ENCODE measurements around the gene PDE3A. TPM values are rescaled to one million over a fixed set of nuclear protein-coding genes. Genes with fewer than 3 reads are reported as not detected.

Gene PDE3A
- polyA plus RNA-seq, 1 of the 3 experiments (the other 2 are of a cell fraction): 0.67 TPM

DNA sequence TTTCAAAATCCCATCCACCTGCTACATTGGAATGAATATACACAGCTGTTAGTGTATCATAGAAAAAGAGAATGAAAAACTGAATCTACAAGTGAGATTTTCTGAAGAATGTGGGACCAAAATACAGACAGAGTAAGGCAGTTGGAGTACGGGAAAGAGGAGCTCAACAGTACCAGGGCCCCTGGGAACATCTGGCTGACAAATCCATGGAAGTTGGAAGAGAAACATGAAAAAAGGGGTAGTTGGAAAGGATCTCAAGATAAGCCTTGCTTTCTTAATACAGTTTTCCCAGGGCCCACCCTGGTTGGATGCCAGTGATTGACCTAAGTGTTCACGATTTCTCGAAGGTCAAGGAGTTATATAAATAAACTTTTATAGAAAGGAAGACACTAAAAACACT, 272.8 kb downstream of the PDE3A start:
- Histone ChIP-seq H3K4me3 (ENCODE audit: low read depth in 2 of 2, low read length in 1 of 2) (no peak overlapping the region), H3K27me3 (ENCODE audit: insufficient read depth) (no peaks in the 10 kb centered on the region), H3K9me3 (no peaks in the 10 kb centered on the region), H2AFZ (ENCODE audit: low read depth) (no peak overlapping the region), H3K36me3 (replicated peaks in 1 of 2; ENCODE audit: control insufficient read depth in 1 of 2, insufficient read depth in 2 of 2, low read length in 1 of 2) (peaks cover 0 to 45% of the 10 kb centered on the region in 2 experiments), H3K9me2 (no peaks in the 10 kb centered on the region), H4K20me1 (ENCODE audit: insufficient read depth) (no peaks in the 10 kb centered on the region), H3K9ac (no peak overlapping the region), H3F3A (replicated peaks; ENCODE audit: insufficient read depth) (no peaks in the 10 kb centered on the region), H3K27ac (ENCODE audit: low read depth in 2 of 2, low read length in 1 of 2) (no peak overlapping the region), H3K4me1 (ENCODE audit: control insufficient read depth in 1 of 2, insufficient read depth in 2 of 2, low read depth in 1 of 2, low read length in 1 of 2) (peaks cover 0 to 2% of the 10 kb centered on the region in 2 experiments; a peak in 2 of 4 replicates), H3K79me2 (ENCODE audit: insufficient read depth) (no peaks in the 10 kb centered on the region; the same call in 1 of the 2 replicates), H3K4me2 (no peak overlapping the region)
- 83% methylated on average over 3 of the region's 3 CpGs for WGBS (ENCODE audit: low lambda C conversion rate)
- TF ChIP-seq EP300 (IDR thresholded peaks at IDR 0.05; ENCODE audit: borderline replicate concordance in 1 of 2, low read depth in 1 of 2, low read length in 1 of 2): no peak
- no peak for TF ChIP-seq ZBTB33 (IDR thresholded peaks at IDR 0.05; ENCODE audit: borderline replicate concordance, low read depth)
- no peak for TF ChIP-seq FOXM1 (IDR thresholded peaks at IDR 0.05; ENCODE audit: low read depth)
- TF ChIP-seq POLR2AphosphoS5 (IDR thresholded peaks at IDR 0.05; ENCODE audit: low read depth, low read length): no peak
- TF ChIP-seq, protein P1, sequence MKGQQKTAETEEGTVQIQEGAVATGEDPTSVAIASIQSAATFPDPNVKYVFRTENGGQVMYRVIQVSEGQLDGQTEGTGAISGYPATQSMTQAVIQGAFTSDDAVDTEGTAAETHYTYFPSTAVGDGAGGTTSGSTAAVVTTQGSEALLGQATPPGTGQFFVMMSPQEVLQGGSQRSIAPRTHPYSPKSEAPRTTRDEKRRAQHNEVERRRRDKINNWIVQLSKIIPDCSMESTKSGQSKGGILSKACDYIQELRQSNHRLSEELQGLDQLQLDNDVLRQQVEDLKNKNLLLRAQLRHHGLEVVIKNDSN (IDR thresholded peaks at IDR 0.05; ENCODE audit: borderline replicate concordance, low read depth): no peak
- no peak for TF ChIP-seq RXRA (IDR thresholded peaks at IDR 0.05; ENCODE audit: borderline replicate concordance, low read depth)
- TF ChIP-seq, protein P2, sequence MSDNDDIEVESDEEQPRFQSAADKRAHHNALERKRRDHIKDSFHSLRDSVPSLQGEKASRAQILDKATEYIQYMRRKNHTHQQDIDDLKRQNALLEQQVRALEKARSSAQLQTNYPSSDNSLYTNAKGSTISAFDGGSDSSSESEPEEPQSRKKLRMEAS (IDR thresholded peaks at IDR 0.05; ENCODE audit: low read depth): no peak
- TF ChIP-seq JUND (IDR thresholded peaks at IDR 0.05): no peak
- TF ChIP-seq GABPA (IDR thresholded peaks at IDR 0.05; ENCODE audit: low read depth): no peak
- TF ChIP-seq MXI1 (IDR thresholded peaks at IDR 0.05; ENCODE audit: low read depth, low read length): no peak
- TF ChIP-seq TCF12 (IDR thresholded peaks at IDR 0.05): no peak
- TF ChIP-seq TEAD4 (IDR thresholded peaks at IDR 0.05; ENCODE audit: borderline replicate concordance, insufficient read depth): no peak
- TF ChIP-seq, protein P3, sequence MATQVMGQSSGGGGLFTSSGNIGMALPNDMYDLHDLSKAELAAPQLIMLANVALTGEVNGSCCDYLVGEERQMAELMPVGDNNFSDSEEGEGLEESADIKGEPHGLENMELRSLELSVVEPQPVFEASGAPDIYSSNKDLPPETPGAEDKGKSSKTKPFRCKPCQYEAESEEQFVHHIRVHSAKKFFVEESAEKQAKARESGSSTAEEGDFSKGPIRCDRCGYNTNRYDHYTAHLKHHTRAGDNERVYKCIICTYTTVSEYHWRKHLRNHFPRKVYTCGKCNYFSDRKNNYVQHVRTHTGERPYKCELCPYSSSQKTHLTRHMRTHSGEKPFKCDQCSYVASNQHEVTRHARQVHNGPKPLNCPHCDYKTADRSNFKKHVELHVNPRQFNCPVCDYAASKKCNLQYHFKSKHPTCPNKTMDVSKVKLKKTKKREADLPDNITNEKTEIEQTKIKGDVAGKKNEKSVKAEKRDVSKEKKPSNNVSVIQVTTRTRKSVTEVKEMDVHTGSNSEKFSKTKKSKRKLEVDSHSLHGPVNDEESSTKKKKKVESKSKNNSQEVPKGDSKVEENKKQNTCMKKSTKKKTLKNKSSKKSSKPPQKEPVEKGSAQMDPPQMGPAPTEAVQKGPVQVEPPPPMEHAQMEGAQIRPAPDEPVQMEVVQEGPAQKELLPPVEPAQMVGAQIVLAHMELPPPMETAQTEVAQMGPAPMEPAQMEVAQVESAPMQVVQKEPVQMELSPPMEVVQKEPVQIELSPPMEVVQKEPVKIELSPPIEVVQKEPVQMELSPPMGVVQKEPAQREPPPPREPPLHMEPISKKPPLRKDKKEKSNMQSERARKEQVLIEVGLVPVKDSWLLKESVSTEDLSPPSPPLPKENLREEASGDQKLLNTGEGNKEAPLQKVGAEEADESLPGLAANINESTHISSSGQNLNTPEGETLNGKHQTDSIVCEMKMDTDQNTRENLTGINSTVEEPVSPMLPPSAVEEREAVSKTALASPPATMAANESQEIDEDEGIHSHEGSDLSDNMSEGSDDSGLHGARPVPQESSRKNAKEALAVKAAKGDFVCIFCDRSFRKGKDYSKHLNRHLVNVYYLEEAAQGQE (IDR thresholded peaks at IDR 0.05; ENCODE audit: low read depth, low read length): no peak
- TF ChIP-seq ELF1 (IDR thresholded peaks at IDR 0.05): no peak
- POLR2A ChIA-PET: no interaction called here
- CTCF ChIA-PET: interaction anchor here (1.0 to 2.2 kb wide), 2 partner anchors 17 to 158 kb away, joined by 3 to 10 read pairs; no protein-coding TSS in a partner anchor
- no peak for DNase-seq

Measured in SK-N-SH (cell line).